GM21360 (cell line): ENCODE measurements around the gene RDH8.
"Not testable (repeated sequence)": the region's sequence is repeated elsewhere in the genome, so short reads cannot be mapped to it uniquely, and the experiment has no call there.

Experiments used
- ATAC-seq: cut with Tn5 transposase; IDR thresholded peaks from one replicate; pipeline ENCODE4 v1.9.1; 2021; ENCODE audit warnings: mild to moderate bottlenecking, moderate library complexity; ENCODE audit not compliant: unreplicated experiment

RDH8 gene

DNA sequence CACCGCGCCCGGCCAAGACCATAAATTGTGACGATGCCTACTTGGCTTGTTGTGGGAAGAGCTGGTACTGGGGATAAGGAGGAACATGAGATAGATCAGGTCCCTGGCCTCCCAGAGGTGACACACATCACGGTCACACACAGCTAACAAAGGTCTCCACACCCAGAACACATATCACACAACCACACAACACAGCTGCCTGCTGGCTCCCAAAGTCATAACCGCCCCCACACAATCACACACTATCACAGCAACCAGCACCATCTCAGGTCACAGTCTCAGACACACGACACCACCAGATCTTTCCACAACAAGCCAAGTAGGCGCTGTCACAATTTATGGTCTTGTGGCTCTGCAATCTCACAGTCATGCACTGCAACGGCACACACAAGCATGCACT lies 8.7 kb upstream of the RDH8 start:
- ATAC-seq = no peak

GRCh38 chr19:10005632-10006334 lies 7.5 kb upstream of the RDH8 start:
- no peak for ATAC-seq

DNA sequence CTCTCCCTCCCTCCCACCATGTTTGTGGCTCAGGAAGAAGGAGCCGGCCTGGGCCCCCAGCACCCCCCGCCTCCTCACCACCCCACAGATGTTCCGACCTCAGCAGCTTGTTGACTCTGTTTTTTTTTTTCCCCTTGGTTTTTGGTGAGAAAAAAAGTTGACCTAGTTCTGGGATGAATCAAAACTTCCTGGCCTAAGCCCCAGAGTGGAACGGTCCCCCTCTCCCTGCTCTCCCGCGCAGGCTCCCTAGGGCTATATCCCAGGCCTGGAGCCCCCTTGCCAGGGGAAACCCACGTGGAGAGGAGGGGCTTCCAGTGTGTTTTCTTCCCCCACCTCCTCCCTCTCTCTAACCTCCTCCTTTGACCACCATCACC lies 7.0 kb upstream of the RDH8 start:
- no peak for ATAC-seq

GRCh38 chr19:10006752-10007323 lies 6.4 kb upstream of the RDH8 start:
- ATAC-seq = no peak

GRCh38 chr19:10007371-10008183 lies 5.7 kb upstream of the RDH8 start:
- ATAC-seq = no peak

DNA sequence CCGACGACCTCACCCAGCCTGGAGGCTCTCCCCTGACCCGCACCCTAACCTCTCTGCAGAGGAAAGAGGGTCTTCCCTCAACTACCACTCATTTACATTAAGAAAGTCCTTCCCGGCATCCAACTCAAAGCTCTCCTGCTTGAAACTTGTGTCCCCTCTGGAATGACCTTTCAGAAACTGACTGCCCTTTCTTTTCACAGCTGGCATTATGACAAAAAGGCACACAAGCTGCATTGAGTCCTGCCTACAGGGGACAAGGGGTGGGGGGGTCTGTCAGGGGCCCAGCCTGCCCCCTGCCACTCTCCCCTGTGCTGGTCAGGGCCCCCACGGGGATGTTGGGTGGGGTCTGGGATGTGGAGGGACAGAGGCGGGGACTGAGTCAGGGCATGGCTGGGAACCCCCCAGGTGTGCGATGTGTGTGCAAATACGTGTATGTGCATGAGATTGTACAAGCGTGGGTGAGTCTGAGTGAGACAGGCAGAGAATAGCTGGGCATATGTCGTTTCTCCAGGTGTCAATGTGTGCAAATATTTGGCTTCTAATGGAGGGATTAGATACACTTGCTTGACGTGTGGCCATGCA lies 5.0 kb upstream of the RDH8 start:
- ATAC-seq = no peak

DNA sequence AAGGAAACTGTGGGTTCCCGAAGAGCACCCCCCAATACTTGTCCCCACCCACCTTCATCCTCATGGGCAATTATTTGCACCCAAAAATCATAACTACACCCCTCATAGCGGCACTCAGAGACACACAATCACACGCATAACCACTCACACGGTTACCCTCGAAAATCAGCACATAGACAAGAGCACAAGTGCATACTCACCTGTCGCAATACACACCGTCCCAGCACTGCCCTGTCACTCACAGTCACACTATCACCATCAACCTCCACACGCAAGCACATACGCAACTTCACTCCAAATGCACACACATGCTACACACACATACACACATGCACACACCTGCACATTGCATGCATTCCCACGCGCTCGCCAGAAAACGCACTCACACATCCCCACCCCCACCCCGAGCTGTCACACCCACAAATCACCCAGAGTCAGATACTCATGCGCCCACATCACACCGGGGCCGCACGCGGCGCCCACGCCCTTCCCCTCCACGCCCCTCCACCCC lies 3.5 kb upstream of the RDH8 start:
- ATAC-seq = no peak

DNA sequence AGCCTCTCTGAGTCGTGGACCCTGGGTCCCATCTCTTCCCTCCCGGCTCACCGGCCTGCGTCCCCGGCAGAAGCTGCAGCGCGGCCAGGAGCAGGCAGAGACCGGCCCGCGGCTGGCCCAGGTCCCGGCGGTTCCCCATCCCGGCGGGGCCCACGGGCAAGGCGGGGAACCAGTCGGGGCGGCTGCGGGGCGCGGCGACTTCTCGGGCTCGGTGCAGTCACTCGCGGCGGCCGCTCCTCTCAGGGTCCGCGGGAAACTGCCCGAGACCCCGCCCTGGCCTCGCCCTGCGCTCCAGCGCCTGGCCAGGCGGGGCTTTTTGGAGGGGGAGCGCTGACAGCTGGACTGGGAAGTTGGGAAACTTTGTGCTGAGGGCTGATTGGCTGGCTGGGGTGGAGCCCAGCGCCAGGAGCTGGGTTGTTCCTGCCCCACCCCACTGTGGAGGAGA lies 3.0 kb upstream of the RDH8 start, which contains the start of gene COL5A3:
TSS of gene COL5A3 (minus strand) at position 258 of the 445 bp plus-strand sequence. CDS start at position 139, 119 bp downstream.
- ATAC-seq = no peak

DNA sequence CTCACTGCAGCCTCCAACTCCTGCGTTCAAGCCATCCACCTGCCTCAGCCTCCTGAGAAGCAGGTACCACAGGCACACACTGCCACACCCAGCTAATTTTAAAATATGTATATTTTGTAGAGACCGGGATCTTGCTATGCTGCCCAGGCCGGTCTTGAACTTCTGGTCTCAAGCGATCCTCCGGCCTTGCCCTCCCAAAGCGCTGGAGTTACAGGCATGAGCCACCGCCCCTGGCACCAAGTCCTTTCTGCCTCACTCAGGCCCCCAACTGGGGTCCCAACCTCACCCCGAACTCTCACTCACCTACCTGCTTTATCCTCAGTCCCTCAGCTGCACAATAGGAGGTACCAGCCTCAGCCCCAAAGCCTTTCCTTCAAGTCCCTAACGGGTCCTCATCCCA lies 2.3 kb upstream of the RDH8 start:
- no peak for ATAC-seq

DNA sequence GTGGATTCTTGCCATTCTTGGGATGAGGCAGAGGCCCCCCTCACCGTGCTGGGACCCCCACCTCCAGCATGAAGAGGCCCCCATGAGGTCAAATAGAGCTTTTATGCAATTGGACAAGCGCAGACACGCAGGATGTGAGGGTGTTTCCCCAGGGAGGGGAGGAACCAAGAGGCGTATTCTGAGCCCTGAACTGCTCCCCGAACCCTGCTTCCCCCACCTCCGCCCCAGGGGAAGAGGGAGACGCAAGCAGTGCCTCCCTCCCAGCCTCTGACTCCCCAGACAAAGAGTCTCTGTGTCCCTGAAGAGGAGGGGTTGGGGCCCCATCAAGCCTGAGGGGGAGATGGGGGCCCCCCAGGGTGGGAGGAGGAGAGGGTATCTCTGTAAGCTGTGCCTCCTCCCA lies 1.3 kb upstream of the RDH8 start:
- no peak for ATAC-seq

- no peak for ATAC-seq
These were observed 743 bp downstream of the RDH8 start for GRCh38 chr19:10013834-10014618.

DNA sequence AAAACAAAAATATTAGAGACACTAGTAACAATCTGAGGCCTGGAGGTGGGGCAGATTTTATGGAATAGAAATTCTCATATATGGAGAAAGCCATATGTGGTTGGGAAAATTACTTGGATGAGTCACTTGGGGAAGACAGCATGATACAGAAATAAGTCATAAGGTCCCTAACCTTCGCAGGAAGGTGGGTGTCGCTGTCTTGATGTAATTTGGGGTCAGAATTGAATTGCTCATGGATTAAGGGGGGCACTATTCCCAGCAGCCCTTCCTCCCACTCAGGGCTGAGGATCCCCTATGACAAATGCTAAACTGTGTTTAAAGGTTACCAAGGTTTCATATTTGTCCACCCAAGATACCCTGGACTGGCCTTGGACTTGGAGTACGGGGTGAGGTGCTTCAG lies 5.0 kb downstream of the RDH8 start:
- ATAC-seq = no peak

- no peak for ATAC-seq
These were observed 5.5 kb downstream of the RDH8 start for GRCh38 chr19:10018786-10019185.

DNA sequence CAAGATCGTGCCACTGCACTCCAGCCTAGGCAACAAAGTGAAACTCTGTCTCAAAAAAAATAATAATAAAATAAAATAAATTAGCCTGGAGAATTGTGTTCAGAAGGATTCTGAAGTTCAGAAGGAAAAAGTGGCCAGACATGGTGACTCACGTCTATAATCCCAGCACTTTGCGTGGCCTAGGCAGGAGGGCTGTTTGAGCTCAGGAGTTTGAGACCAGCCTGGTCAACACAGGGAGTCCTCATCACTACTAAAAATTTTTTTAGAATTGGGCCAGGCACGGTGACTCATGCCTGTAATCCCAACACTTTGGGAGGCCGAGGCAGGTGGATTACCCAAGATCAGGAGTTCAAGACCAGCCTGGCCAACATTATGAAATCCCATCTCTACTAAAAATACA lies 6.0 kb downstream of the RDH8 start:
- no peak for ATAC-seq

DNA sequence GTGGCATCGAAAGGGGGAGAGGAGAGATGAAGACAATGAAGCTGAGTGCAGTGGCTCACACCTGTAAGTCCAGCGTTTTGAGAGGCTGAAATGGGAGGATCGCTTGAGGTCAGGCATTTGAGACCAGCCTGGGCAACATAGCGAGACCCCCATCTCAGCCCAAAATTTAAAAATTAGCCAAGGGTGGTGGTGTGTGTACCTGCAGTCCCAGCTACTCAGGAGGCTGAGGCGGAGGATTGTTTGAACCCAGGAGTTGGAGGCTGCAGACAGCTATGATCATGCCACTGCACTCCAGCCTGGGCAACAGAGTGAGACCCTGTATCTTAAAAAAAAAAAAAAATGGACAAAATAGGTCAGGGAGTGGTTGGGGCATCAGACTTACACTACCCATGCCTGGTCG lies 7.6 kb downstream of the RDH8 start:
- ATAC-seq = no peak

DNA sequence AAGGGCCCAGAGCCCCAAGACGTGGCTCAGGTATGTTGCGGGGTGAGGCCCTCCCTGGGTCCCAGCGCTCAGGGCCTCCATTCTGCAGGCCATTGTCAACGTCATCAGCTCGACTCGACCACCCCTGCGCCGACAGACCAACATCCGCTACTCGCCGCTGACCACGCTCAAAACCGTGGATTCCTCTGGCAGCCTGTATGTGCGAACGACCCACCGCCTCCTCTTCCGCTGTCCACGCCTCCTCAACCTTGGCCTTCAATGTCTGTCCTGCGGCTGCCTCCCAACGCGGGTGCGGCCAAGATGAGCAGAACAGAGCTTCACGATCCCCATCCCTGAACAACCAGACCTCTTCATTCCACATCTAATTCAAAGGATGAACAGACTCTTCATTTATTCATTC lies 8.2 kb downstream of the RDH8 start:
- ATAC-seq = no peak

- no peak for ATAC-seq
These were observed 8.6 kb downstream of the RDH8 start for GRCh38 chr19:10021863-10022262.

DNA sequence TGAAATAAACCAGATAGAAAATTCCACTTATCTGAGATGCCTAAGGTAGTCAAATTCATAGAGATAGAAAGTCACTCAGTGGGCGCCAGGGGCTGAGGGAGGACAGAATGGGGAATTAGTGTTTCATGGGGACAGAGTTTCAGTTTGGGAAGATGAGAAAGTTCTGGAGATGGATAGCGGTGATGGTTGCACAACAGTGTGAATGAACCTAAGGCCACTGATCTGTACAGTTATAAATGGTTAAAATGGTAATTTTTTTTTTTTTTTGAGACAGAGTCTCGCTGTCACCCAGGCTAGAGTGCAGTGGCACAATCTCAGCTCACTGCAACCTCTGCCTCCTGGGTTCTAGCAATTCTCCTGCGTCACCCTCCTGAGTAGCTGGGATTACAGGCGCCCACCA lies 9.8 kb downstream of the RDH8 start:
- not testable (repeated sequence) for ATAC-seq

DNA sequence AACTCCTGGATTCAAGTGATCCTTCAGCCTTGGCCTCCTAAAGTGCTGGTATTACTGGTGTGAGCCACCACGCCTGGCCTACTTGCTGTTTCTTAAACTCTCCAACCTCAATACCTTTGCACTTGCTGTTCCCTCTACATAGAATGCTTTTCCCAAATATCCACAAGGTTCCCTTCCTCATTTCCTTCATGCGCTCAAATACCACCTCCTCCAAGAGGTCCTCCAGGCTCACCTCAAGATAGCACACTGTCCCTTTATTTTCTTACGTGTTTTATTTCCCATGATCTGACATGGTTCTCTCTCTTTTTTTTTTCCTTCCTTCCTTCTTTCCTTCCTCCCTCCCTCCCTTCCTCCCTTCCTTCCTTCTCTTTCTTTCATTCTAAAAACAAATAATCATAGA lies 13.5 kb downstream of the RDH8 start:
- no peak for ATAC-seq

DNA sequence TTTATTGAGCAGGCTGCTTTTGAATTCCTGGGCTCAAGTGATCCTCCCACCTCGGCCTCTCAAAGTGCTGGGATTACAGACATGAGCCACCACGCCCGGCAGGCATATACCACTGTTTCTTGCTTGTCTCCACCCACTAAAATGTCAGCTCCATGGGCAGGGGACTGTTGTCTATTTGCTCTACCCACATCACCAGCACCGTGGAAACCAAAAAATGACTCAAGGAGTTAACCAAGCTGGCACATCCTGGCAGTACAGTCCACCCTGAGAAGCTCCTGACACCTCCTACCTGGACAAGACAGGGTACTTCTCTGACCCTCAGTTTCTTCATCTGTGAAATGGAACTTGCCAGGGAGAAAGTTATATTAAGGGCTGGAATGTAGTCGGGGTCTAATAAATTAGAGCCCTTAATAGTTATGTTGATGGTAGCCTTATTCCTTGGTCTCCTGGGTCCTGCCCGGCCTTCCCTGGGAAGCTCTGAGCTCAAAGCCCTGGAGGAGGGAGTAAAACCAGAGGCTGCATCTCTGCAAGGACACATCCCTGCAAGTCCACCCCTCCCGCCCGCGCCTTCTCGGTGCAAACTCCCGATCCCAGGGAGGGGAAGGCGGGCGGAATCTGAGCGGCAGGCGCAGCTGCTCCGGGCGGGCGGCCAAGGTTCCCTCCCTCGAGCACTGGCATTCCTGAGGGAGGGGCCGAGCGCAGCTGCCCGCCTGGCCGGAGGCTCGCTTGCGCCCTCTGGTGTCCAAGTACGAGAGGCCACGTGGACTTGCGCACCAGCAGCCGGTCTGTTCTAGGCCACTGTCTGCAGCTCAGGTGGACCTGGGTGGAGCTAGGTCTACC lies 14.1 kb downstream of the RDH8 start:
- no peak for ATAC-seq
